ENCODE results near the gene KCTD21.
"Not testable (repeated sequence)": the region's sequence is repeated elsewhere in the genome, so short reads cannot be mapped to it uniquely, and the experiment has no call there.

The KCTD21 gene

GRCh38 chr11:78188286-78189173, at the start of gene KCTD21, which contains the start of gene USP35:
Gene KCTD21, minus strand, starts transcription at chr11:78188626. Its CDS starts 14,072 bp downstream, at chr11:78174554.
Gene USP35, plus strand, starts transcription at chr11:78188919. Its CDS starts 7,327 bp downstream, at chr11:78196246.
- DNase-seq = peak; percentile 94

- DNase-seq = no peak
These were observed 49.0 kb upstream of the KCTD21 start for GRCh38 chr11:78237293-78238046.

GRCh38 chr11:78234006-78234405, 45.6 kb upstream of the KCTD21 start:
- DNase-seq = no peak

- DNase-seq = not testable (repeated sequence)
These were observed 44.6 kb upstream of the KCTD21 start for GRCh38 chr11:78233046-78233445.

GRCh38 chr11:78231962-78232501, 43.6 kb upstream of the KCTD21 start:
- DNase-seq = no peak

- no peak for DNase-seq
These were observed 41.9 kb upstream of the KCTD21 start for GRCh38 chr11:78230161-78230877.

GRCh38 chr11:78229106-78229505, 40.7 kb upstream of the KCTD21 start:
- no peak for DNase-seq

- no peak for DNase-seq
These were observed 40.0 kb upstream of the KCTD21 start for GRCh38 chr11:78228467-78228866.

GRCh38 chr11:78227921-78228320, 39.5 kb upstream of the KCTD21 start:
- no peak for DNase-seq

- no peak for DNase-seq
These were observed 38.6 kb upstream of the KCTD21 start for GRCh38 chr11:78226684-78227680.

GRCh38 chr11:78224906-78225420, 36.5 kb upstream of the KCTD21 start:
- DNase-seq = no peak

GRCh38 chr11:78224506-78224905, 36.1 kb upstream of the KCTD21 start:
- no peak for DNase-seq

- DNase-seq = peak; percentile 25
These were observed 35.0 kb upstream of the KCTD21 start for GRCh38 chr11:78223320-78223954.

- DNase-seq = peak; percentile 35
These were observed 34.3 kb upstream of the KCTD21 start for GRCh38 chr11:78222726-78223125.

- peak; percentile 38 for DNase-seq
These were observed 33.2 kb upstream of the KCTD21 start for GRCh38 chr11:78221396-78222315.

GRCh38 chr11:78220218-78221157, 32.1 kb upstream of the KCTD21 start:
- peak; percentile 52 for DNase-seq

- peak; percentile 34 for DNase-seq
These were observed 31.2 kb upstream of the KCTD21 start for GRCh38 chr11:78219493-78220217.

Data from activated CD8-positive, alpha-beta memory T cell treated with anti-CD3 and anti-CD28 coated beads, Interleukin-2, amount 50 U/mL, for 48 hours (primary cell).